Ovary (tissue), 3 donors: ENCODE results near the gene RPS6KA5.

Experiments used
- CTCF ChIP-seq, 3 donors: fragments of 450-650 bp in 2 of 3; fragments of 200-600 bp in 1 of 3; IDR thresholded peaks; one replicate each; pipeline versions ENCODE4 v1.5.1 to v1.8.0; 2016 to 2022; ENCODE audit warnings: antibody characterized with exemption in 3 of 3, mild to moderate bottlenecking in 1 of 3
- POLR2A ChIP-seq: fragments of 450-650 bp; IDR thresholded peaks from one replicate; pipeline ENCODE4 v1.6.1; 2017; ENCODE audit warnings: antibody characterized with exemption, mild to moderate bottlenecking, moderate library complexity
- donor health status: DM: no; HTN: no; CAD: no.

- TF ChIP-seq CTCF (IDR thresholded peaks at IDR 0.05) (no peak), POLR2A (no peak)
Measured at GRCh38 chr14:91068642-91069041, 8.2 kb upstream of the RPS6KA5 start.
